Spinal cord (tissue), 10 donors: Measurements from ENCODE around the gene ARG2. TPM values are rescaled to one million over a fixed set of nuclear protein-coding genes. Genes with fewer than 3 reads are reported as not detected.

Source experiments
- DNase-seq, 6 donors: peaks; one replicate each; pipeline versions ENCODE4 v3.0.0 to v3.0.0-alpha.2; 2013 to 2015; ENCODE audit warnings: low spot score in 6 of 6, low read depth in 4 of 6
- H3K27ac ChIP-seq: one replicate; pipeline ENCODE4 v1.5.1; 2013; ENCODE audit warnings: low read depth, low read length, control low read depth
- H3K27me3 ChIP-seq: one replicate; pipeline ENCODE4 v1.6.1; 2013; ENCODE audit warnings: low read length; ENCODE audit not compliant: control insufficient read depth, insufficient read depth
- H3K36me3 ChIP-seq: one replicate; pipeline ENCODE4 v1.6.1; 2013; ENCODE audit warnings: low read length; ENCODE audit not compliant: control insufficient read depth, insufficient read depth
- H3K4me1 ChIP-seq: one replicate; pipeline ENCODE4 v1.6.1; 2013; ENCODE audit warnings: low read length; ENCODE audit not compliant: control insufficient read depth, insufficient read depth
- H3K4me3 ChIP-seq: one replicate; pipeline ENCODE4 v1.5.1; 2013; ENCODE audit warnings: low read depth, low read length, control low read depth
- H3K9me3 ChIP-seq: one replicate; pipeline ENCODE4 v1.6.1; 2013; ENCODE audit warnings: low read length; ENCODE audit not compliant: control insufficient read depth, insufficient read depth
- WGBS: methylation state at CpG from one replicate; pipeline ENCODE4 v1.1.5; 2013; ENCODE audit warnings: missing lambda C conversion rate; ENCODE audit not compliant: insufficient coverage; 5-methylcytosine and 5-hydroxymethylcytosine counted together
- long read RNA-seq, 4 donors: transcript quantifications; one replicate each; lab custom pipeline, GENCODE V29; 2026
- polyA plus RNA-seq, 2 donors: library from polyadenylated mRNA; unstranded; fragments of 120-200 nt; gene quantifications; one replicate each; pipeline ENCODE4 v1.2.1, GENCODE V29; 2013; ENCODE audit not compliant: insufficient read length in 2 of 2
- total RNA-seq, 2 donors: library from RNA; depleted of rRNA in 1 of 2; stranded (reverse); fragments of 120-200 nt in 1 of 2; fragments of >200 nt in 1 of 2; gene quantifications; one replicate each; pipeline versions ENCODE4 v1.2.3 to v1.2.4, GENCODE V29; 2013 to 2014
- donor health status: healthy.

The ARG2 gene
- 10 to 100 TPM in 1 of 2 donors, 1 to 10 TPM in 1; 8.4 to 20.3 TPM for total RNA-seq
- 10 to 100 TPM; 25.3 to 31.2 TPM for polyA plus RNA-seq
- long read RNA-seq, donor 1, transcript ARG2-201 (8 exons, 2,045 nt) = major isoform, 8 of 283 reads
- long read RNA-seq, donor 1, partial matches to known transcripts = 255 of 283 reads
- long read RNA-seq, donor 1, other reads (novel, unspliced or antisense) = 20 of 283 reads
- long read RNA-seq, donor 2, partial matches to known transcripts = 57 of 83 reads
- long read RNA-seq, donor 2, other reads (novel, unspliced or antisense) = 25 of 83 reads
- long read RNA-seq, donor 3, transcript ARG2-201 (8 exons, 2,045 nt) = major isoform, 5 of 12 reads
- long read RNA-seq, donor 3, partial matches to known transcripts = 5 of 12 reads
- long read RNA-seq, donor 3, other reads (novel, unspliced or antisense) = 0 of 12 reads
- long read RNA-seq, donor 4, partial matches to known transcripts = 0 of 1 reads
- long read RNA-seq, donor 4, other reads (novel, unspliced or antisense) = 0 of 1 reads

- peak within 1 kb of the TSS; percentile 70 for H3K27ac ChIP-seq
- peaks cover 5% of the 10 kb centered on the region for H3K4me1 ChIP-seq
- peak within 1 kb of the TSS; percentile 81 for H3K4me3 ChIP-seq
- H3K36me3 ChIP-seq = no peaks in the 10 kb centered on the region
- H3K27me3 ChIP-seq = no peaks in the 10 kb centered on the region
- no peaks in the 10 kb centered on the region for H3K9me3 ChIP-seq
- DNase-seq = peak; percentile 71 to 98 (median 83)
- WGBS = under 1% methylated on average over 62 of the region's 62 CpGs
These were observed at the start of gene ARG2 for GRCh38 chr14:67619446-67620216. Gene ARG2, plus strand, starts transcription at chr14:67619920. Its CDS starts 58 bp downstream, at chr14:67619978.

DNA sequence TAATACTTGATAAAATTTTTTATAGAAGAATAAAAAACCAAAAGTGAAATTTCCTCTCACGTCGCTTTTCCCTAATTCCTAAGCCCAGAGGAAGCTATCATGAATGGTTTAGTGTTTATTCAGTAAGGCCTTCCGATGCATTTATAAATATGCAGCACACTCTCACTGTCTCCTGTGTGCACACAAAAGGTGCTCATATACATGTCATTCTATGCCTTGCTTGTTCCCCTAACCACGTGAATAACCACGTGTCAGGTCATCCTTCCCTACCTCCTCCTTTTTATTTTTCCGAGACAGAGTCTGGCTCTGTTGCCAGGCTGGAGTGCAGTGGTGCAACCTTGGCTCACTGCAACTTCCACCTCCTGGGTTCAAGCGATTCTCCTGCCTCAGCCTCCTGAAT, 49.3 kb upstream of the ARG2 start:
- H3K27ac ChIP-seq = no peak overlapping the region
- 44% methylated on average over 4 of the region's 7 CpGs for WGBS

DNA sequence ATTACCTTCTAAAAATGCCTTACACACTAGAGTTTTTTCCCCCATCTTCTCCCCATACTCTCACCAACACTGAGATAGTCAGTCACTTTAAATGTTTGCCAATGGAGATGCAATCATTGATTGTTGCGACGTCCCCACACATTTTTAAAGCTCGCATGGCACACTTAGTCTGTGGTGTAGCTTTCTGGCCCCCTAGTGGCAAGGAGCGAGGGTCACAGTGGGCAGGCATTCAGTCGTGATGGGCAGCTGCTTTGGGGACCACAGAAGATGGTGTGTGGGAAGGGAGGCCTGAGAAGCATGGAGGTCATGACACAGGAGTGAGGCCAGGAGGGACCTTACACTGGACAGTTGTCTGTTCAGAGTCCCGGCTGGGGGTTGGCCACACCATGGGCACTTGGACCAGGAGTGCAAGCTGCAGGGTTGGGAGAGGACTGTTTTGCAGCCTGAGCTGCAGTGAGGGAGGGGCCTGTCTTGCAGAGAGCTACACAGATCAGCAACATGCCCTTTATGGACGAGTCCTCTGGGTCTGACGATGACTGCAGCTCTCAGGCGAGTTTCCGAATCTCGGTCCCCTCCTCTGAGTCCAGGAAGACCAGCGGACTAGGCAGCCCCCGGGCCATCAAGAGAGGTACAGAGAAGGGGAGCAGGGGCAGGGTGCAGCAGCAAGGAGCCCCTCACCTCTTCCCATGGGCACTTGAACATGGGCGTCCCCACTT, 48.3 kb upstream of the ARG2 start:
- Histone ChIP-seq H3K27me3 (no peaks in the 10 kb centered on the region), H3K9me3 (no peaks in the 10 kb centered on the region), H3K36me3 (peaks cover 53% of the 10 kb centered on the region), H3K27ac (no peak overlapping the region), H3K4me3 (no peak overlapping the region), H3K4me1 (peaks cover 3% of the 10 kb centered on the region)
- DNase-seq = peak; percentile 21 to 85 (median 54)
- WGBS = 51% methylated on average over 13 of the region's 14 CpGs

More for the DNA sequence above, 49.3 kb upstream of the ARG2 start:
- H3K4me1 ChIP-seq = peaks cover 3% of the 10 kb centered on the region
- H3K36me3 ChIP-seq = peaks cover 43% of the 10 kb centered on the region
- H3K9me3 ChIP-seq = no peaks in the 10 kb centered on the region
- H3K27me3 ChIP-seq = no peaks in the 10 kb centered on the region
- DNase-seq = no peak
- H3K4me3 ChIP-seq = no peak overlapping the region

DNA sequence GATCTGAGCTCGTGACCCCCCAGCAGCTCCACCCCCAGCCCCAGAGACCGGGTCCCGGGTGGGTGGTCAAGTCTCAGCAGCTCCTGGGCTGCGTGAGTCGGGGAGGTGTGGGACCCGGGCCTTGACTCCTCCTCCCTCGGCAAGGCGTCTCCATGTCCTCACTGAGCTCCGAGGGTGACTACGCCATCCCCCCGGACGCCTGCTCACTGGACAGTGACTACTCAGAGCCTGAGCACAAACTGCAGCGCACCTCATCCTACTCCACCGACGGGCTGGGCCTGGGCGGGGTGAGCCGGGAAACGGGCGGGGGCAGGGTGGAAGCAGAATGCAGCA, 47.8 kb upstream of the ARG2 start:
- Histone ChIP-seq H3K9me3 (no peaks in the 10 kb centered on the region), H3K27ac (no peak overlapping the region), H3K4me1 (peaks cover 3% of the 10 kb centered on the region), H3K4me3 (no peak overlapping the region), H3K36me3 (peaks cover 58% of the 10 kb centered on the region), H3K27me3 (no peaks in the 10 kb centered on the region)
- DNase-seq = no peak
- 94% methylated on average over 15 of the region's 19 CpGs for WGBS

DNA sequence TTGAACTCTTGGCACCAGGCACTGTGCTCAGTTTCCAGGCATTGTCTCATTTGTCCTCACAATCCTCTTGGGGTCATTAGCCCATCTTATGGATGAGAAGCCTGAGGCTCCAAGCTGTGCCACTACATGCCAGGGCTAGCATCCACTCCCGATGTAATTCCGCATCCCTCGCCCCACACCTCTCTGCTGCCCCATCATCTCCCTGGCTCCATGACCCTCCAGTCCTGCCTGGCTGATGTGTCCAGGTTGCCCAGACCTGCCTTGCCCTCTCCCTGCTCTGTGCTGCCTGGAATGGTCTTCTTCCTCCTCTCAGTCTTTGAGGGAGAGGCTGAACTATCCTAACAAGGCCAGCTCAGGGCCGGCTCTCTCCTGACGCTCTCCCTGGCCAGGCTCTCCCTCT, 47.1 kb upstream of the ARG2 start:
- no peak overlapping the region for H3K4me3 ChIP-seq
- no peak overlapping the region for H3K27ac ChIP-seq
- peaks cover 3% of the 10 kb centered on the region for H3K4me1 ChIP-seq
- H3K9me3 ChIP-seq = no peaks in the 10 kb centered on the region
- no peaks in the 10 kb centered on the region for H3K27me3 ChIP-seq
- DNase-seq = no peak
- 95% methylated on average over 5 of the region's 5 CpGs for WGBS
- H3K36me3 ChIP-seq = peaks cover 59% of the 10 kb centered on the region

DNA sequence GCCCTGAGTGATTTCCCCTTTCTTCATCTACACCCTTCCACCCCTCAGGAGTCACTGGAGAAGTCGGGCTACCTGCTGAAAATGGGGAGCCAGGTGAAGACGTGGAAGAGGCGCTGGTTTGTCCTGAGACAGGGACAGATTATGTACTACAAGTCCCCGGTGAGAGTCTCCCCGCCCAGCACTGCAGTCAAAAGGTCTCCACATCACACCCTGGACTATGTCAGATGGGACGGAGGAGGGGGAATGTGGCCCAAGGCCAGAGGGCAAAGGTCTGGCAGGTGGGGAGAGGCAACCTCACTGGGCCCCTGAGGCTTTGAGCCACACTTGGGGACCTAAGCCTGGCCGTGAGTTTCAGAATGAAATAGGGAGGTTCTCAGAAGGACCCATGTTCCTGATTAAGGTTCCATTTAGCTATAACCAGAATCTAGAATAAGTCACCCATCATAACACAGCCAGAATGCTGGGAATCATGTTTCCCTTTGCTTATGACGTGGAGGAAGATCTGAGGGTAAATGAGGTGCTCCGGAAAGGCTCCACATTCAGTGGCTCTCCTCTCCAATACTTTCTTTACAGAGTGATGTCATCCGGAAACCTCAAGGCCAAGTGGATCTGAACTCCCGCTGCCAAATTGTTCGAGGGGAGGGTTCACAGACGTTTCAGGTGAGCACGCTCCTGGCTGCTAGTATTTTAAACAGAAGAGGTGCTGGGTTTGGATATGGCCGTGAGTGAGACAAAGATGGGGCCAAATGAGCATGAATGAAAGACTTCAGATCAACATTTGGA, 46.3 kb upstream of the ARG2 start:
- H3K4me3 ChIP-seq = no peak overlapping the region
- H3K4me1 ChIP-seq = peaks cover 6% of the 10 kb centered on the region
- no peak for DNase-seq
- H3K9me3 ChIP-seq = no peaks in the 10 kb centered on the region
- H3K36me3 ChIP-seq = peaks cover 66% of the 10 kb centered on the region
- WGBS = 93% methylated on average over 13 of the region's 15 CpGs
- no peaks in the 10 kb centered on the region for H3K27me3 ChIP-seq
- H3K27ac ChIP-seq = no peak overlapping the region

DNA sequence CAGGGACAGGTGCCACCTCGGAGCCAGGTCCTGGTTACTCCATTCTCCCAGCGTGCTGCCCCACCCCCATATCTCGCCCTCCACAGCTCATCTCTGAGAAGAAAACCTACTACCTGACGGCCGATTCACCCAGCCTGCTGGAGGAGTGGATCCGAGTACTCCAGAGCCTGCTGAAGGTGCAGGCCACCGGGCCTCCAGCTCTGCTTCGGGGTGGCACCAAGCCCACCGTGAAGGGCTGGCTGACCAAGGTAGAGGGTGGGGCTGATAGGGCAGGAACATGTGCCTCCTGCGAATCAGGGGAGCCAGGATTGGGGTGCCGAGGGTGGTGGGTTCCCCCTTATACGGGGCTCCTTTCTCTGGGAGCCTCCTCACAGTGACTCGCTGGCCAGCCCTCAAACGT, 45.6 kb upstream of the ARG2 start:
- no peaks in the 10 kb centered on the region for H3K27me3 ChIP-seq
- H3K4me1 ChIP-seq = peaks cover 6% of the 10 kb centered on the region
- WGBS = 92% methylated on average over 12 of the region's 14 CpGs
- no peak overlapping the region for H3K27ac ChIP-seq
- no peak overlapping the region for H3K4me3 ChIP-seq
- H3K36me3 ChIP-seq = peaks cover 68% of the 10 kb centered on the region
- no peak for DNase-seq
- no peaks in the 10 kb centered on the region for H3K9me3 ChIP-seq

- Histone ChIP-seq H3K27me3 (no peaks in the 10 kb centered on the region), H3K36me3 (peaks cover 73% of the 10 kb centered on the region), H3K4me1 (peaks cover 6% of the 10 kb centered on the region), H3K27ac (no peak overlapping the region), H3K9me3 (no peaks in the 10 kb centered on the region), H3K4me3 (no peak overlapping the region)
- 82% methylated on average over 6 of the region's 7 CpGs for WGBS
- DNase-seq = no peak
These were observed 44.9 kb upstream of the ARG2 start for GRCh38 chr14:67574806-67575205.

DNA sequence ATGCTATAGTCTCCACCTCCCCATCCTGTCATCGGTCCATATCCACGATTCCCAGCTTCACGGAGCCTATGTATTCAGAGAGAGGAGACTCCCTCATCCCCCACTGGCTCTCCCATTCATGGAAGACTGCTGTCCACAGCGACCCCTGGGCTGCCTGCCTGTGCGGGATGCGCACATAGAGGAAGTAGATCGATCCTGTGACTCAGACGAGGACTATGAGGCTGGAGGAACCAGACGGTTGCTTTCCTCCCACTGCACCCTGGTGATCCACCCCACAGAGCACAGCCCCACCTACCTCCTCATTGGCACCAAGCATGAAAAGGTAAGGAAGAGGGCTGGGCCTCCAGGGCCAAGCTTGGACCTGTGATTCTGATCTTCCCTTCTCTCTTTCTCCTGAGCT, 44.0 kb upstream of the ARG2 start:
- no peaks in the 10 kb centered on the region for H3K27me3 ChIP-seq
- no peak overlapping the region for H3K4me3 ChIP-seq
- peaks cover 6% of the 10 kb centered on the region for H3K4me1 ChIP-seq
- WGBS = 85% methylated on average over 5 of the region's 9 CpGs
- no peaks in the 10 kb centered on the region for H3K9me3 ChIP-seq
- peaks cover 79% of the 10 kb centered on the region for H3K36me3 ChIP-seq
- H3K27ac ChIP-seq = no peak overlapping the region
- DNase-seq = no peak
